SK-N-SH (cell line): ENCODE data around the gene MS4A2. TPM values are rescaled to one million over a fixed set of nuclear protein-coding genes. Genes with fewer than 3 reads are reported as not detected.
"Not testable (repeated sequence)": the region's sequence is repeated elsewhere in the genome, so short reads cannot be mapped to it uniquely, and the experiment has no call there.

Source experiments
- CTCF ChIA-PET: fragments of 300-600, 350-600 bp; formaldehyde crosslinking; extraction: SDS; loops from one replicate; lab custom pipeline; 2021; lab: Yijun Ruan, JAX
- POLR2A ChIA-PET: fragments of 350-600 bp; sonication (Branson Sonifier 250); formaldehyde crosslinking; extraction: SDS; loops from one replicate; lab custom pipeline; 2020; ENCODE audit warnings: antibody characterized with exemption, inconsistent platforms; lab: Yijun Ruan, JAX
- DNase-seq: peaks from one replicate; pipeline ENCODE4 v3.0.0; 2012
- H2AFZ ChIP-seq: fragments of 200-600 bp; sonication (generic); 2 replicates; pipeline ENCODE4 v1.8.1; 2016; ENCODE audit warnings: antibody characterized with exemption, mild to moderate bottlenecking, low read depth
- H3F3A ChIP-seq: fragments of 200-600 bp; sonication (generic); replicated peaks from 2 replicates; pipeline ENCODE3; 2016; ENCODE audit warnings: antibody characterized with exemption, mild to moderate bottlenecking; ENCODE audit not compliant: insufficient read depth
- H3K27ac ChIP-seq, 2 experiments: fragments of 200-500 bp in 1 of 2; fragments of 200-600 bp in 1 of 2; sonication (Bioruptor generic) in 1 of 2; sonication (generic), shearing (Covaris generic) in 1 of 2; 2 replicates each; pipeline versions ENCODE4 v1.5.1 to v1.6.1; 2014 to 2016; ENCODE audit warnings: low read depth in 2 of 2, inconsistent platforms in 1 of 2, low read length in 1 of 2, mild to moderate bottlenecking in 1 of 2, mixed read lengths in 1 of 2
- H3K27me3 ChIP-seq: fragments of 200-600 bp; sonication (generic), shearing (Covaris generic); 2 replicates; pipeline ENCODE4 v1.6.1; 2016; ENCODE audit warnings: mixed run types; ENCODE audit not compliant: insufficient read depth
- H3K36me3 ChIP-seq, 2 experiments: fragments of 200-500 bp in 1 of 2; fragments of 200-600 bp in 1 of 2; sonication (Bioruptor generic) in 1 of 2; sonication (generic) in 1 of 2; replicated peaks in 1 of 2; 2 replicates each; pipeline versions ENCODE3 to v1.5.1; 2014 to 2016; ENCODE audit warnings: low read length in 1 of 2, mild to moderate bottlenecking in 1 of 2; ENCODE audit not compliant: insufficient read depth in 2 of 2, control insufficient read depth in 1 of 2
- H3K4me1 ChIP-seq, 2 experiments: fragments of 200-500 bp in 1 of 2; fragments of 200-600 bp in 1 of 2; sonication (Bioruptor generic) in 1 of 2; sonication (generic), shearing (Covaris generic) in 1 of 2; 2 replicates each; pipeline versions ENCODE4 v1.5.1 to v1.6.1; 2014 to 2016; ENCODE audit warnings: low read depth in 1 of 2, low read length in 1 of 2, mixed run types in 1 of 2; ENCODE audit not compliant: insufficient read depth in 2 of 2, control insufficient read depth in 1 of 2
- H3K4me2 ChIP-seq: fragments of 200-600 bp; sonication (generic), shearing (Covaris generic); 2 replicates; pipeline ENCODE4 v1.6.1; 2017; ENCODE audit warnings: mixed run types
- H3K4me3 ChIP-seq, 2 experiments: fragments of 200-500 bp in 1 of 2; fragments of 200-600 bp in 1 of 2; sonication (Bioruptor generic) in 1 of 2; sonication (generic), shearing (Covaris generic) in 1 of 2; 2 replicates each; pipeline versions ENCODE4 v1.5.1 to v1.8.1; 2014 to 2016; ENCODE audit warnings: low read depth in 2 of 2, inconsistent platforms in 1 of 2, low read length in 1 of 2, mild to moderate bottlenecking in 1 of 2, mixed read lengths in 1 of 2, moderate library complexity in 1 of 2
- H3K79me2 ChIP-seq: fragments of 200-600 bp; sonication (generic); 2 replicates; pipeline ENCODE4 v1.8.1; 2017; ENCODE audit warnings: mild to moderate bottlenecking; ENCODE audit not compliant: insufficient read depth
- H3K9ac ChIP-seq: fragments of 200-600 bp; sonication (generic); 2 replicates; pipeline ENCODE4 v1.6.1; 2017; ENCODE audit warnings: mixed run types
- H3K9me2 ChIP-seq: fragments of 200-600 bp; sonication (generic); 2 replicates; pipeline ENCODE4 v1.6.1; 2017; ENCODE audit warnings: mixed run types
- H3K9me3 ChIP-seq: fragments of 200-600 bp; sonication (generic); 2 replicates; pipeline ENCODE4 v1.6.1; 2017; ENCODE audit warnings: mixed run types, mild to moderate bottlenecking, moderate library complexity
- H4K20me1 ChIP-seq: fragments of 200-600 bp; sonication (generic); 2 replicates; pipeline ENCODE4 v1.6.1; 2017; ENCODE audit warnings: mild to moderate bottlenecking, mixed run types; ENCODE audit not compliant: insufficient read depth
- FOSL2 ChIP-seq: IDR thresholded peaks from 2 replicates; pipeline ENCODE4 v1.4.0; 2012; ENCODE audit warnings: low read depth, mild to moderate bottlenecking, moderate library complexity, borderline replicate concordance
- GATA2 ChIP-seq: sonication (generic); formaldehyde crosslinking; IDR thresholded peaks from 2 replicates; pipeline ENCODE4 v1.5.0; 2020; ENCODE audit warnings: mild to moderate bottlenecking, missing genetic modification reagents
- MEF2A ChIP-seq: IDR thresholded peaks from 2 replicates; pipeline ENCODE4 v1.4.0; 2012; ENCODE audit warnings: low read depth, borderline replicate concordance
- MXI1 ChIP-seq: IDR thresholded peaks from 2 replicates; pipeline ENCODE4 v1.6.1; 2012; ENCODE audit warnings: mild to moderate bottlenecking, low read depth, low read length, improper control_type of control experiment
- POLR2AphosphoS5 ChIP-seq: IDR thresholded peaks from 2 replicates; pipeline ENCODE4 v1.6.1; 2012; ENCODE audit warnings: low read depth, low read length
- RAD21 ChIP-seq: IDR thresholded peaks from 2 replicates; pipeline ENCODE4 v1.6.1; 2012; ENCODE audit warnings: mild to moderate bottlenecking, low read length
- RCOR1 ChIP-seq: fragments of 150-350 bp; IDR thresholded peaks from 2 replicates; pipeline ENCODE4 v1.6.1; 2017; ENCODE audit warnings: antibody characterized with exemption, low read length
- SIN3A ChIP-seq: IDR thresholded peaks from 2 replicates; pipeline ENCODE4 v1.6.1; 2012; ENCODE audit warnings: low read depth, mild to moderate bottlenecking, low read length, moderate library complexity, borderline replicate concordance
- SMC3 ChIP-seq: IDR thresholded peaks from 2 replicates; pipeline ENCODE4 v1.6.1; 2012; ENCODE audit warnings: low read depth, low read length, improper control_type of control experiment
- TEAD4 ChIP-seq: IDR thresholded peaks from 2 replicates; pipeline ENCODE4 v1.4.0; 2012; ENCODE audit warnings: mild to moderate bottlenecking, borderline replicate concordance; ENCODE audit not compliant: insufficient read depth
- WGBS: methylation state at CpG from one replicate; pipeline ENCODE4 v1.1.6; 2017; ENCODE audit warnings: low lambda C conversion rate; 5-methylcytosine and 5-hydroxymethylcytosine counted together
- polyA plus RNA-seq, 3 experiments: library from polyadenylated mRNA; depleted of rRNA; stranded (reverse); fragments of >200 nt; gene quantifications; 2 replicates each; pipeline ENCODE4 v1.2.3, GENCODE V29; 2012
- TF ChIP-seq, protein P1 (sequence below): IDR thresholded peaks from 2 replicates; pipeline ENCODE4 v1.4.0; 2012; ENCODE audit warnings: low read depth, borderline replicate concordance
- TF ChIP-seq, protein P2 (sequence below): IDR thresholded peaks from 2 replicates; pipeline ENCODE4 v1.6.1; 2012; ENCODE audit warnings: mild to moderate bottlenecking, low read depth, low read length, moderate library complexity
- TF ChIP-seq, protein P3 (sequence below): fragments of 150-350 bp; IDR thresholded peaks from 2 replicates; pipeline ENCODE4 v1.6.1; 2017; ENCODE audit warnings: antibody characterized with exemption, low read length, low read depth, borderline replicate concordance

MS4A2 gene
- polyA plus RNA-seq, 1 of the 3 experiments (the other 2 are of a cell fraction), result not detected

DNA sequence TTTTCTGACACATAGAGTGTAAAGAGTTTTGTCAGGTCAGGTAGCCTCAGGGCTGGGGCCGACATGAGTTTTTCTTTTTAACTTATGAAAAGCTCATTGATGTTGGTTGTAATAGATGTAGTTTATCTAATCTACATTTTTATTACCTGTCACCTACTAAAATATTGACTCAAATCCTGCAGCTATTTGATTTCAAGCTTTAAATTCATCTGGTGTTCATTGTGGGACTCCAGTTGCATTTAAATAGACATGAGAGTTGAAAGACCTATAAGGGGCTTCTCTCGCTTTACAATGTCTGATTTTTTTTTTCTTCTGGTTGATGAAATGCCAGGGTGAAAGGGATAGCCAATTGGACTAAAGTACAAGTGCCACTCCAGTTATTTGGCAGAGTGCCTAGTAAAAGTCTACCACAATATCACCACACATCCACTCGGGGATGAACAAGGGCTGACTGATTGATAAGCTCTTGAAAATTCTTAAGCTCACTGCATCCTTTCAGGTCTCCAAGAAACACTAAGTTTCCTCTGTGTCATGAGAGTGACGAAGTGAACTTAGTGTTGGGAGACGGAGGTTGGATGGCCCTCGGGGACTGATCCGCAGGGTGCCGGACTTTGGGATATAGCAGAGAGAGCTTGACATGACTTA is 16.1 kb downstream of the MS4A2 start:
- H2AFZ ChIP-seq, H3F3A ChIP-seq, H3K4me2 ChIP-seq, H3K9me3 ChIP-seq, H3K79me2 ChIP-seq, H3K27ac ChIP-seq, H3K27me3 ChIP-seq, H3K9me2 ChIP-seq, POLR2A ChIA-PET, H4K20me1 ChIP-seq, DNase-seq, CTCF ChIA-PET, H3K9ac ChIP-seq, H3K4me3 ChIP-seq, H3K4me1 ChIP-seq, H3K36me3 ChIP-seq: not testable (repeated sequence)
- 28% methylated on average over 8 of the region's 8 CpGs for WGBS

DNA sequence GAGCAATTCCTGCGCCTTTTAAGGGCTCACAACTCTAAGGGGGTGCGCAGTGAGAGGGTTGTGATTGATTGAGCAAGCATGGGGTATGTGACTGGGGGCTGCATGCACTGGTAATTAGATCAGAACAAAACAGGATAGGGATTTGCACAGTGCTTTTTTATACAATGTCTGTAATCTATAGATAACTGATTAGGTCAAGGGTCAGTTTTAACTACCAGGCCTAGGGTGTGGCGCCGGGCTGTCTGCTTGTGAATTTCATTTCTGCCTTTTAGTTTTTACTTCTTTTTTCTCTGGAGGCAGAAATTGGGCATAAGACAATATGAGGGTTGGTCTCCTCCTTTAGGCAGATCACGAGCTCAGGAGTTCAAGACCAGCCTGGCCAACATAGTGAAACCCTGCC is 20.2 kb downstream of the MS4A2 start:
- H3K9me2 ChIP-seq, H3K27me3 ChIP-seq, H3F3A ChIP-seq, H3K79me2 ChIP-seq, H2AFZ ChIP-seq, H3K4me3 ChIP-seq, H4K20me1 ChIP-seq, POLR2A ChIA-PET, H3K9me3 ChIP-seq, H3K9ac ChIP-seq, H3K4me2 ChIP-seq, DNase-seq, H3K4me1 ChIP-seq, H3K36me3 ChIP-seq, H3K27ac ChIP-seq, CTCF ChIA-PET: not testable (repeated sequence)
- WGBS, result 39% methylated on average over 5 of the region's 5 CpGs

DNA sequence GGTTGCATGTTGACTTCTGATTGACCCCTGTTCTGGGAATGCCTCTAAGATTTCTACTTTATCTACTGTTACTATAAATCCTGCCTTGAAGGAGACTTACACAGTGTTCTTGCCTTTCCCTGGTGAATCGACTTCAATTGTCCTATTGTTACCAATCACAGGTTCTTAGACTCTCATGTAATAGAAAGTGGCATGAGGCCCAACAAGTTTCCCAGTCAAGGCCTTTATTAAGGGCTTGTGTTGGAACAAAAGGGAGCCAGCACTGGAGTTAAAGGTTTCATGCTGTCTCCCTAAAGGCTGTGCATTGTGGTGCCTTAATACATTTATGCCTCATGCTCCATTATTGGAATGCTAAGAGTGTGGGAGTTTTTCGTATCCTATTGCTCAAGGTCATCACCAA is 23.3 kb downstream of the MS4A2 start:
- Histone ChIP-seq H3K79me2 (no peaks in the 10 kb centered on the region), H3K9me3 (no peaks in the 10 kb centered on the region), H3K36me3 (no peaks in the 10 kb centered on the region), H3K9ac (no peak overlapping the region), H3K4me3 (no peak overlapping the region), H3F3A (no peaks in the 10 kb centered on the region), H3K9me2 (no peaks in the 10 kb centered on the region), H3K27me3 (no peaks in the 10 kb centered on the region; the same call in 1 of the 2 replicates), H3K4me2 (no peak overlapping the region), H3K4me1 (no peaks in the 10 kb centered on the region), H4K20me1 (no peaks in the 10 kb centered on the region), H3K27ac (no peak overlapping the region), H2AFZ (no peak overlapping the region)
- ChIA-PET CTCF (interaction anchor here (0.5 kb wide), 1 partner anchor 358 kb away, joined by 3 read pairs; no protein-coding TSS in a partner anchor), POLR2A (no interaction called here)
- 3% methylated on average over 2 of the region's 2 CpGs for WGBS
- TF ChIP-seq, protein P1, sequence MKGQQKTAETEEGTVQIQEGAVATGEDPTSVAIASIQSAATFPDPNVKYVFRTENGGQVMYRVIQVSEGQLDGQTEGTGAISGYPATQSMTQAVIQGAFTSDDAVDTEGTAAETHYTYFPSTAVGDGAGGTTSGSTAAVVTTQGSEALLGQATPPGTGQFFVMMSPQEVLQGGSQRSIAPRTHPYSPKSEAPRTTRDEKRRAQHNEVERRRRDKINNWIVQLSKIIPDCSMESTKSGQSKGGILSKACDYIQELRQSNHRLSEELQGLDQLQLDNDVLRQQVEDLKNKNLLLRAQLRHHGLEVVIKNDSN, result no peak
- TF ChIP-seq, protein P2, sequence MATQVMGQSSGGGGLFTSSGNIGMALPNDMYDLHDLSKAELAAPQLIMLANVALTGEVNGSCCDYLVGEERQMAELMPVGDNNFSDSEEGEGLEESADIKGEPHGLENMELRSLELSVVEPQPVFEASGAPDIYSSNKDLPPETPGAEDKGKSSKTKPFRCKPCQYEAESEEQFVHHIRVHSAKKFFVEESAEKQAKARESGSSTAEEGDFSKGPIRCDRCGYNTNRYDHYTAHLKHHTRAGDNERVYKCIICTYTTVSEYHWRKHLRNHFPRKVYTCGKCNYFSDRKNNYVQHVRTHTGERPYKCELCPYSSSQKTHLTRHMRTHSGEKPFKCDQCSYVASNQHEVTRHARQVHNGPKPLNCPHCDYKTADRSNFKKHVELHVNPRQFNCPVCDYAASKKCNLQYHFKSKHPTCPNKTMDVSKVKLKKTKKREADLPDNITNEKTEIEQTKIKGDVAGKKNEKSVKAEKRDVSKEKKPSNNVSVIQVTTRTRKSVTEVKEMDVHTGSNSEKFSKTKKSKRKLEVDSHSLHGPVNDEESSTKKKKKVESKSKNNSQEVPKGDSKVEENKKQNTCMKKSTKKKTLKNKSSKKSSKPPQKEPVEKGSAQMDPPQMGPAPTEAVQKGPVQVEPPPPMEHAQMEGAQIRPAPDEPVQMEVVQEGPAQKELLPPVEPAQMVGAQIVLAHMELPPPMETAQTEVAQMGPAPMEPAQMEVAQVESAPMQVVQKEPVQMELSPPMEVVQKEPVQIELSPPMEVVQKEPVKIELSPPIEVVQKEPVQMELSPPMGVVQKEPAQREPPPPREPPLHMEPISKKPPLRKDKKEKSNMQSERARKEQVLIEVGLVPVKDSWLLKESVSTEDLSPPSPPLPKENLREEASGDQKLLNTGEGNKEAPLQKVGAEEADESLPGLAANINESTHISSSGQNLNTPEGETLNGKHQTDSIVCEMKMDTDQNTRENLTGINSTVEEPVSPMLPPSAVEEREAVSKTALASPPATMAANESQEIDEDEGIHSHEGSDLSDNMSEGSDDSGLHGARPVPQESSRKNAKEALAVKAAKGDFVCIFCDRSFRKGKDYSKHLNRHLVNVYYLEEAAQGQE, result no peak
- TF ChIP-seq RAD21, result no peak
- TF ChIP-seq TEAD4, result no peak
- no peak for TF ChIP-seq FOSL2
- no peak for TF ChIP-seq SMC3
- TF ChIP-seq RCOR1, result no peak
- TF ChIP-seq SIN3A, result no peak
- no peak for TF ChIP-seq POLR2AphosphoS5
- no peak for TF ChIP-seq MEF2A
- no peak for TF ChIP-seq GATA2 (CRISPR knock-in tag)
- TF ChIP-seq, protein P3, sequence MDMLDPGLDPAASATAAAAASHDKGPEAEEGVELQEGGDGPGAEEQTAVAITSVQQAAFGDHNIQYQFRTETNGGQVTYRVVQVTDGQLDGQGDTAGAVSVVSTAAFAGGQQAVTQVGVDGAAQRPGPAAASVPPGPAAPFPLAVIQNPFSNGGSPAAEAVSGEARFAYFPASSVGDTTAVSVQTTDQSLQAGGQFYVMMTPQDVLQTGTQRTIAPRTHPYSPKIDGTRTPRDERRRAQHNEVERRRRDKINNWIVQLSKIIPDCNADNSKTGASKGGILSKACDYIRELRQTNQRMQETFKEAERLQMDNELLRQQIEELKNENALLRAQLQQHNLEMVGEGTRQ, result no peak
- no peak for TF ChIP-seq MXI1
- DNase-seq, result no peak
